Measurements from ENCODE around the gene SLC52A3.

GRCh38 chr20:757506-757905, 10.8 kb downstream of the SLC52A3 start:
- TF ChIP-seq, protein P1, sequence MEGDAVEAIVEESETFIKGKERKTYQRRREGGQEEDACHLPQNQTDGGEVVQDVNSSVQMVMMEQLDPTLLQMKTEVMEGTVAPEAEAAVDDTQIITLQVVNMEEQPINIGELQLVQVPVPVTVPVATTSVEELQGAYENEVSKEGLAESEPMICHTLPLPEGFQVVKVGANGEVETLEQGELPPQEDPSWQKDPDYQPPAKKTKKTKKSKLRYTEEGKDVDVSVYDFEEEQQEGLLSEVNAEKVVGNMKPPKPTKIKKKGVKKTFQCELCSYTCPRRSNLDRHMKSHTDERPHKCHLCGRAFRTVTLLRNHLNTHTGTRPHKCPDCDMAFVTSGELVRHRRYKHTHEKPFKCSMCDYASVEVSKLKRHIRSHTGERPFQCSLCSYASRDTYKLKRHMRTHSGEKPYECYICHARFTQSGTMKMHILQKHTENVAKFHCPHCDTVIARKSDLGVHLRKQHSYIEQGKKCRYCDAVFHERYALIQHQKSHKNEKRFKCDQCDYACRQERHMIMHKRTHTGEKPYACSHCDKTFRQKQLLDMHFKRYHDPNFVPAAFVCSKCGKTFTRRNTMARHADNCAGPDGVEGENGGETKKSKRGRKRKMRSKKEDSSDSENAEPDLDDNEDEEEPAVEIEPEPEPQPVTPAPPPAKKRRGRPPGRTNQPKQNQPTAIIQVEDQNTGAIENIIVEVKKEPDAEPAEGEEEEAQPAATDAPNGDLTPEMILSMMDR (IDR thresholded peaks at IDR 0.05) = no peak
- TF ChIP-seq POLR2A (IDR thresholded peaks at IDR 0.05) = no peak
